ENCODE results near the gene EEPD1. TPM values are rescaled to one million over a fixed set of nuclear protein-coding genes. Genes with fewer than 3 reads are reported as not detected.

The EEPD1 gene
- total RNA-seq, 4 donors from 2014 or later: 2.2 to 9.3 (median 6.2) TPM

DNA sequence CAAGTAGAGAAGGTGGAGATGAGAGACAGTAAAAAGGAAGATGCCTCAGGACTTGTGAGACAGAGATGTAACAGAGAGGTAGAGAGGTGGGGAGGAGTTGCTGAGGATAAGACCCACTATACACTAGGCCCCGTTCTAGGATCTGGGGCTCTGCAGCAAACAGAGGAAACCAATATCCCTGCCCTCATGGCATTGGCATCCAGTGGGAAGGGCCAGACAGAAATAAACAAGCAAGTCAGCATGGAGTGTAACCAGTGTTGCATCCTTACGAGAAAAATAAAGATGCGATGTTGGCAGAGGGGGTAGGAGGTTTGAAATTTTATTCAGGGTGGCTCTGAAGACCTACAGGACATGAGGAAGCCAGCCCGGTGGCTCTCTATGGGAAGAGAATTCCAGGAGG is 22.0 kb upstream of the EEPD1 start:
- 90 to 93% methylated on average over 4 of the region's 4 CpGs for WGBS, 2 donors
- no peak overlapping the region for H3K4me3 ChIP-seq (replicated peaks in 1 of 3)
- DNase-seq: no peak
- intact Hi-C loops (cut with DNase I): no loop called here
- peaks cover 0 to 9% of the 10 kb centered on the region in 2 donors for H3K4me1 ChIP-seq
- H3K9me3 ChIP-seq: no peaks in the 10 kb centered on the region
- H3K27ac ChIP-seq: no peak overlapping the region
- no peaks in the 10 kb centered on the region for H3K27me3 ChIP-seq
- TF ChIP-seq, protein P1, sequence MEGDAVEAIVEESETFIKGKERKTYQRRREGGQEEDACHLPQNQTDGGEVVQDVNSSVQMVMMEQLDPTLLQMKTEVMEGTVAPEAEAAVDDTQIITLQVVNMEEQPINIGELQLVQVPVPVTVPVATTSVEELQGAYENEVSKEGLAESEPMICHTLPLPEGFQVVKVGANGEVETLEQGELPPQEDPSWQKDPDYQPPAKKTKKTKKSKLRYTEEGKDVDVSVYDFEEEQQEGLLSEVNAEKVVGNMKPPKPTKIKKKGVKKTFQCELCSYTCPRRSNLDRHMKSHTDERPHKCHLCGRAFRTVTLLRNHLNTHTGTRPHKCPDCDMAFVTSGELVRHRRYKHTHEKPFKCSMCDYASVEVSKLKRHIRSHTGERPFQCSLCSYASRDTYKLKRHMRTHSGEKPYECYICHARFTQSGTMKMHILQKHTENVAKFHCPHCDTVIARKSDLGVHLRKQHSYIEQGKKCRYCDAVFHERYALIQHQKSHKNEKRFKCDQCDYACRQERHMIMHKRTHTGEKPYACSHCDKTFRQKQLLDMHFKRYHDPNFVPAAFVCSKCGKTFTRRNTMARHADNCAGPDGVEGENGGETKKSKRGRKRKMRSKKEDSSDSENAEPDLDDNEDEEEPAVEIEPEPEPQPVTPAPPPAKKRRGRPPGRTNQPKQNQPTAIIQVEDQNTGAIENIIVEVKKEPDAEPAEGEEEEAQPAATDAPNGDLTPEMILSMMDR (IDR thresholded peaks at IDR 0.05): no peak
- TF ChIP-seq POLR2A (IDR thresholded peaks at IDR 0.05): no peak
- no peaks in the 10 kb centered on the region for H3K36me3 ChIP-seq

DNA sequence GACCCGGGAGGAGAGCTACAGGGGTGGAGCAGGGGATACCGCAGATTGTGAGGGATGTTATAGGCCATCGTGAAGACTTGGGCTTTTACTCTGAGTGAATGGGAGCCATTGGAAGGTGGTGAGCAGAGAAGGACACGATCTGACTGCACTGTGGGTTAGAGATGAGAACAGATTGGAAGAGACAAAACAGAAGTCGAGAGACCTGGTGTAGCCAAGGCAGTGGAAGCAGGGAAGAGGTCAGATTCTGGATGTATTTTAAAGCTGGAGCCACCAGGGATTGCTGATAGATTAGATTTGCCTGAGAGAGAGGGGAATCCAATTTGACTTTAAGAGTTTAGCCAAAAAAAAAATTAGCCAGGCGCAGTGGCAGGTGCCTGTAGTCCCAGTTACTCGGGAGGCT is 21.6 kb upstream of the EEPD1 start:
- no peak for DNase-seq
- Histone ChIP-seq H3K9me3 (no peaks in the 10 kb centered on the region), H3K4me3 (replicated peaks in 1 of 3) (no peak overlapping the region), H3K27ac (no peak overlapping the region), H3K36me3 (no peaks in the 10 kb centered on the region), H3K27me3 (no peaks in the 10 kb centered on the region), H3K4me1 (peaks cover 0 to 9% of the 10 kb centered on the region in 2 donors)
- TF ChIP-seq, protein P1 (IDR thresholded peaks at IDR 0.05): no peak
- TF ChIP-seq POLR2A (IDR thresholded peaks at IDR 0.05): no peak
- 82 to 88% methylated on average over 7 of the region's 7 CpGs for WGBS, 2 donors
- intact Hi-C loops (cut with DNase I): no loop called here

DNA sequence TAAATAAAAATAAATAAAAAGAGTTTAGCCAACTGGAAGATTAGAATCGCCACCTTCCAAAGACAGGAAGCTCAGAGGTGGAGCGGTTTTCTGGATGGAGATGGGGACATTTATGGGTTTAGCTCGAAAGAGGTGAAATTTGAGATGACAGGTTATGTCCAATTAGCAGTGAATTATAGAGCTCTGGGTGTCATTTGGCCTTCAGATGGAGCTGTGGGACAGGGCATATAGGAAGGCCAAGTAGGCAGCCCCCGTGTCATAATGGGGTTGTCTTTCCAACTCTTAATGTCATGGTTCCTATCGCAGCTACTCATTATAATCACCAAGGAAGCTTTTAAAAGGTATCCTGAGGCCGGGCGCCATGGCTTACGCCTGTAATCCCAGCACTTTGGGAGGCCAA is 21.0 kb upstream of the EEPD1 start:
- WGBS, 2 donors: 93 to 95% methylated on average over 8 of the region's 8 CpGs
- intact Hi-C loops (cut with DNase I): no loop called here

DNA sequence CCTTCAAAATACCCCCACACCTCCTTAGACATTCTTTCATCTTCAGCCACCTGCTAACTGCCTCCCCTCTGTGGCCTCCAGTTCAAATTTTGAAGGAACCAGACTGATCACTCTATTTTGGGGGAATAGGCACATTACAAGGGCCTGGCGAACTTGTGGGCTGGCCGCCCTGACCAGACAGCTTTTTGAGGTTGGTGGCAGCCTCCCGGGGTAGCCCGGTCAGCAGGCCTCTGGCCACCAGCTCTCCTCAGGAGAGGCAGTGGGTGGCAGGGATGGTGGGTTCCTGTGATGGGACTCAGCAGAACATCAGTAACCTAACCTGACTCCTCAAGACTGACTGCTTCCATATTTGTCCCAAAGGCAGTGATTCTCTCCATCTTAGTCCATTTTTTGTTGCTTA is 17.4 kb upstream of the EEPD1 start:
- H3K4me3 ChIP-seq (replicated peaks in 1 of 3): no peak overlapping the region
- intact Hi-C loops (cut with DNase I): no loop called here
- H3K27me3 ChIP-seq: no peaks in the 10 kb centered on the region
- WGBS, 2 donors: 100% methylated on average over 4 of the region's 4 CpGs
- H3K27ac ChIP-seq: no peak overlapping the region
- H3K9me3 ChIP-seq: no peaks in the 10 kb centered on the region
- DNase-seq: no peak
- no peaks in the 10 kb centered on the region for H3K4me1 ChIP-seq
- no peak for TF ChIP-seq POLR2A (IDR thresholded peaks at IDR 0.05)
- TF ChIP-seq, protein P1 (IDR thresholded peaks at IDR 0.05): no peak
- no peaks in the 10 kb centered on the region for H3K36me3 ChIP-seq

More for the DNA sequence above, 21.0 kb upstream of the EEPD1 start:
- no peaks in the 10 kb centered on the region for H3K27me3 ChIP-seq
- no peak for TF ChIP-seq POLR2A (IDR thresholded peaks at IDR 0.05)
- TF ChIP-seq, protein P1 (IDR thresholded peaks at IDR 0.05): no peak
- peaks cover 0 to 9% of the 10 kb centered on the region in 2 donors for H3K4me1 ChIP-seq
- no peaks in the 10 kb centered on the region for H3K36me3 ChIP-seq
- H3K9me3 ChIP-seq: no peaks in the 10 kb centered on the region
- H3K4me3 ChIP-seq (replicated peaks in 1 of 3): no peak overlapping the region
- no peak for DNase-seq
- no peak overlapping the region for H3K27ac ChIP-seq

DNA sequence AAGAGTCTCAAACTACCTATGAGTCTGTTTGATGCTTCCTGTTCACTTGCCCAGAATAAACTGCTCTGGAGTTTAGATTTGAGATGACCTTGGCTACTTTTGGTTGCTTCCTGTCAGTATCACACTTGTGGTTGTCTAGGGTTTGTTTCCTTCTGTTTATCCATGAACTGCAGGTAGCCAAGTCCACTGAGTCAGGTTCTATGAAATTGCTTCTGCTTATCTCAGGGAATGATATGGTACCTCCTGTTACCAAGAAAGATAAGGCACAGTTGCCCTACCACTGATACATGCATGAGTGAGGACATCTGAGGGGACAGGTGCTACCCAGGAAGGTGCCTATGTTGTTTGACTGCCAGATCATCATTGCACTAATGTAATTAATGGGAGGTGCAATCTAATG is 15.8 kb upstream of the EEPD1 start:
- no peaks in the 10 kb centered on the region for H3K4me1 ChIP-seq
- no peaks in the 10 kb centered on the region for H3K9me3 ChIP-seq
- H3K27me3 ChIP-seq: no peaks in the 10 kb centered on the region
- intact Hi-C loops (cut with DNase I): no loop called here
- no peak for TF ChIP-seq POLR2A (IDR thresholded peaks at IDR 0.05)
- TF ChIP-seq, protein P1 (IDR thresholded peaks at IDR 0.05): no peak
- H3K27ac ChIP-seq: no peak overlapping the region
- no peaks in the 10 kb centered on the region for H3K36me3 ChIP-seq
- no peak overlapping the region for H3K4me3 ChIP-seq (replicated peaks in 1 of 3)
- DNase-seq: no peak

Data from thyroid gland (tissue), 4 donors.